ENCODE measurements around the gene LPP.
"Not testable (repeated sequence)": the region's sequence is repeated elsewhere in the genome, so short reads cannot be mapped to it uniquely, and the experiment has no call there.

LPP gene

DNA sequence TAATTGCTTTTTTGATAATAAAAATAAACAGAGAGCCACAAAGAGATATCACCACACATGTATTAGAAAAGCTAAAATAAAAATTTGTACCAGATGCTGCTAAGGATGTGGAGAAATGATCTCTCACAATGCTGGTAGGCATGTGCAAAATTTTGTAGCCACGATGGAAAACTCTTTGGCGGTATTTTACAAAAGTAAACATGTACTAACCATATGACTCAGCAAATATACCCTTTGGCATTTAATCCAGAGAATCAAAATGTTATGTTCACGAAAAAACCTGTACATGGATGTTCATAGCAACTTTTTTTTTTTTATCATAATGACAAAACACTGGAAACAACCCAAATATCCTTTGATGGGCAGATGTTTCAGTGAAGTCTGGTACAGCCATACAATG, 261.2 kb downstream of the LPP start:
- no peak for DNase-seq

DNA sequence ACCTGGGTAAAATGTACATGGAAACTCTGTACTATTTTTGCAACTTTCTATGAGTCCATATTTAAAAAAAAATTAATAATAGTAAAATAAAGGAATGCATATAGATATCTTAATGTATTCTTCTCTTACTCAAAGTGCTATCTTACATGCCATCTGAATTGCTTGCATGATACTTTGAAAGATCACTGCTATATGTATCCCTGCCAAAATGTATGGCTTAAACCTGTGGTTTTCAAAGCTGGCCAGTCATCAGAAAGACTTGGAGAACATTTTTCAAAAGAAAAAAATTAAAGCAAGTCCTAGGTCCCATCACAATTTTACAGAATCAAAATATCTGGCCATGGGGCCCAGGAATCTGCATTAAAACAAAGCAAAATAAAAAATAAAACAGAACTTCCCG, 262.1 kb downstream of the LPP start:
- no peak for DNase-seq

DNA sequence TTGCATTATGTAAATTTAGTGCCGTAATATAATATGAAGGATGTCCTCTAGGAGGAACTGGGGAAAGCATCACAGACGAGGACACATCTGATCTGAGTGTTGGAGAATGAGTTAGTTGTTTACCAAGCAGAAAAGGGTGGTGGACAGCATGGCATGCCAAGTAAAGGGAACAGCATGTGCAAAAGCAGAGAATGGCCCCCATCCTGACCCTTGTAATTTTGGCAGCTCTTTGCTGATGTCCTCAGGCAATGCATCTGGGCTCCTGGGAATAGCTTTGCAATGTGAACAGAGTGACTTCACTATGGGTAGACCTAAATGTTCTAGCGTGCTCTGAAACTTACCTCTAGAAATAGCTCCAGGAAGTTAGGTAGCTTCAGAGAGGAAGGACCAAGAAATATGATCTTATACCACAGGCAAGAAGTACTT, 263.3 kb downstream of the LPP start:
- DNase-seq, result no peak

DNA sequence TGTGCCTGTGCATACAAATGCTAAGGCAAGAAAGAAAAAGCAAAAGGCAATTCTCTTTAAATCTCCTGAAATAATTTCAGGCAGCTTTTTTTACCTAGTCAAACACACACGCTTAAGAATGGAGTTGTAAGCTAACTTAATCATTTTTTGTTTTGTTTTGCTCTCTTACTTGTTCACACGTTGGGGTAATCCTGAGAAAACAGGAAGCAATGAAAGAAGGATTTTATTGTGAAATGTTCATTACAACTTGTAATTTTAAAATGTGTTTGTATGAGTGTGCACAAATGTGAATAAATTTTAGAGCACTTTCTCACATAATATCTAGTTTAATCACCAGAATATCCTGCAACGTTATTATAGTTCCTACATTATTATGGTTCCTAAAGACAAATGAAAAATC, 263.8 kb downstream of the LPP start:
- DNase-seq, result no peak

DNA sequence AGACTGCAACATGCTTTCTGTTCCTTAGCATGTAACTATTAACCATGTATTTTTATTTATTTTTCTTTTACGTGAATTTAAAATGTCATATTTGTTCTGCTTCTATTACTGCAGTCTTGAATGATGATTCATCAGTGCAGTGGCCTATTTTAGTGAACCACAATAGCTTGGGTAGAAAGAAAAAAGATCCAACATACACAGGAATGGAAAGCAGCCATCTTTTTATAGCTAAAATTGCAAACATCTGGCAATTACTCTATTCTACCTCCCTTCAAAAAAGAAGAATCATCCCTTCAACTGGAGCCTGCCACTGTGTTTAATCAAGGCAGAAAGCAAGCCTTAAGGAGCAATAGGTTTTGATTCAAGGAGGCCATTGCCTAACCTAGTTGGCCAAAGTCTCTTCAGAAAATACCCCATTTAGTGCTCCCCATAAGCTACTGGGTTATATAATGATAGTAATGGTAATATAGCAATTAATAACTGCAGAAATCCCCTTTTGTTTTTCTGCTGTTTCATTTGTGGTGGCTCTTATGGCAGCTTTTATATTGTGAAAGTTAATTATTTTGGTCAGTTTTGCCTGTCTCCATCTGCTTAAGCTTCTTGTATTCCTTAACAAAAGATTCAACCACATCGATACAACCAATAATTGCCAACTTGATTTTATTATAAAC, 267.3 kb downstream of the LPP start:
- DNase-seq, result no peak

DNA sequence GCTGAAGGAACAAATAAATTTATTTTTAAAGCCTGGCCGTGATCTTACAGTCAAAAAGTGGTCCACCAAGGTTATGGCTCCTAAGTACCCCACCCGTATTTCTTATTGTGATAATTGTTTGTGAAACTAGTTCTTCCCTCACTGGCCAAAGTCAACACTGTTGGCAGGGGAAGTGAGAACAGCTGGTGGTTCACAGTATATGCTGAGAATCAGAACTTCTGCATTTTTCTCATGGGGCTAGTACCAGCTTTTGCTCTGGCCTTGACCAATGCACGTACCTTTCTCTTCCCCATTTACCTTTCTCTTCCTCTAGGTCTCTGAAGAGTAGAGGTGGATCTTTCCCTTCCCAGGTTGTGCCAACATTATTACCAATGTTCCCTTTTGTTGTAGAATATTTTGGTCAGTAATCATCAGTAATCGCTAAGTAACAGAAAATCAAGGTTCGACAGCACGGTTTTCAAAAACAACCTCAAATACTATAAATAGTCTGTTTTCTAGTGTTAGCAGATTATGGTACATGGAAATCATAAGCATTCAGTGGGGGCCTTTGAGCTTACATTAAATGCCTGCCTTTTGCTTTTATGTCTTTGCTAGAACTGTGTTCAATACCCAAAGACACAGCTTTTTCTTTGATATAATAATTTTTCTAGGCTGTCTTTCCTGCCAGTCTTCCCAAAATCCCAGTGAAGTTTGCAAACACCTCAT, 268.0 kb downstream of the LPP start:
- DNase-seq, result no peak

DNA sequence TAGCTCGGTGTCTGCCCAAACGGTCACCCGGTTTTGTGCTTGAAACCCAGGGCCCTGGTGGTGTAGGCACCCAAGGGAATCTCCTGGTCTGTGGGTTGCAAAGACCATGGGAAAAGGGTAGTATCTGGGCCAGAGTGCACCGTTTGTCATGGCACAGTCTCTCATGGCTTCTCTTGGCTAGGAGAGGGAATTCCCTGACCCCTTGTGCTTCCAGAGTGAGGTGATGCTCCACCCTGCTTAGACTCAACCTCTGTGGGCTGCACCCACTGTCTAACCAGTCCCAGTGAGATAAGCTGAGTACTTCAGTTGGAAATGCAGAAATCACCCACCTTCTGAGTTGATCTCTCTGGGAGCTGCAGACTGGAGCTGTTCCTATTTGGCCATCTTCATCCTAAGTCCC, 274.0 kb downstream of the LPP start:
- not testable (repeated sequence) for DNase-seq

DNA sequence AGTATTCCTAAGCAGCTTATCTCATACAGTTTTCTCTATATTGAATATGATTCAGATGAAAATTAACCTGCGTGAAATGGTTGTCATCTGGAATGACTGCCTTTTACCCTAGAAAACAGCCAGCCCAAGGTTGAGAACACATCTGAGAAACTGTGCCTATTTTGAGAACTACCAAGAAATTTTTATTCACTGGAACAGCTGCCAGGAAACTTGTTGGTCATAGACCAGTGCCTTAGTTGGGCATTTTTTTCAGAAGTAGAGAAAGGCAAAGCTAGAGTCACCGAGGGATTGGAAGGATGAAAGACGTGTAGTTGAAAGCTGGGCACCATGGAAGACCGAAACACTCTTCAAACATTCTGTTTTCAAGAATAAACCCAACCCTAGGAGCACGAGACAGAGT, 277.1 kb downstream of the LPP start:
- DNase-seq, result no peak

DNA sequence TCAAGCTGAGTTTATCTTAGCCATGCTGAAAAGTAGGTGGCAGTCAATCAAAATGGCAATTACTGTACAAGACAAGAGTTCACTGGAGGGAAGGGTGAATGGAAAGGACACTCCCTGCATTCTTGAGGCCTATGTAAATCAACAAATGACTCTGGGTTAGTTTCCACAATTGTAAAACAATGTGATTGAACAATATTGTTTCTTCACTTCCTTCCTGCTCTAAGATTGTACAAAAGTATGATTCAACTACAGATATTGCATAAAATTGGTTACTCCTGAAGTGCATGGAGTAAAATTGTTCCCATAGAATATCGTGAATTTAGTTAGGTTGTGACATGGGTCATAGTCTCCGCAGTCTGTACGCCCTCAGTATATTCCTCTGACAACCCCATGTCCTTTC, 277.6 kb downstream of the LPP start:
- no peak for DNase-seq

DNA sequence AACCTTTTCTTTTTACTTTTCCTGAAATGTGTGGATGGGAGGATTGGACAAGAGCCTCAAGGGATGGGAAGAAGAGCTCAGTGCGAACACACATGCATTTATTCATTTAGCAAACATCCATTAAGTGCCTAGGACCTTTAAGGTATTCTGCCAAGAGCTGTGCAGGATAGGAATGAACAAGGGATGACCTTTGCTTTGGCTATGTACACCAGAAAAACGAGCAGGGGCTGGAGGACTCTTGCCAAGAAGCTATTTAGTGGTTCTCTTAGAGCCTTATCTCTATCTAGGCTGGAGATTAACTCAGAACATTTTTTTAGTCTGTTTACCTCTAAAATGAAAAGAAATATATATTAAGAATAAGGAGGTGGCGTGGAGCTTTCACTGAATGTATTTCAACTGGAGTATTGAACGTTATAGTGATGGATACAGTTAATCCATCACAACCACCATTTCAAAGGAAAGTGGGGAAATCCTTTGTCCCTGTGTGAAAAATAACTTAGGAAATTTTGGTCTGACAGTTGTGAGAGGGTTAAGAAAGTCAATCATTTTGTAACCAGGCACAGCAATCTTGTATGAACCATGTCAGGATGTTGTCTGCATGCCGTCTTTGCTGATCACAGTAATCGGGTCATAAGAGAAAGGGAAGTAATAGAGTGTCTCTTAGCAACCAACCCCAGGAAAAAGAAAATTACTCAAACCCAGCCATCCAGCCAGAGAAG, 279.0 kb downstream of the LPP start:
- no peak for DNase-seq

DNA sequence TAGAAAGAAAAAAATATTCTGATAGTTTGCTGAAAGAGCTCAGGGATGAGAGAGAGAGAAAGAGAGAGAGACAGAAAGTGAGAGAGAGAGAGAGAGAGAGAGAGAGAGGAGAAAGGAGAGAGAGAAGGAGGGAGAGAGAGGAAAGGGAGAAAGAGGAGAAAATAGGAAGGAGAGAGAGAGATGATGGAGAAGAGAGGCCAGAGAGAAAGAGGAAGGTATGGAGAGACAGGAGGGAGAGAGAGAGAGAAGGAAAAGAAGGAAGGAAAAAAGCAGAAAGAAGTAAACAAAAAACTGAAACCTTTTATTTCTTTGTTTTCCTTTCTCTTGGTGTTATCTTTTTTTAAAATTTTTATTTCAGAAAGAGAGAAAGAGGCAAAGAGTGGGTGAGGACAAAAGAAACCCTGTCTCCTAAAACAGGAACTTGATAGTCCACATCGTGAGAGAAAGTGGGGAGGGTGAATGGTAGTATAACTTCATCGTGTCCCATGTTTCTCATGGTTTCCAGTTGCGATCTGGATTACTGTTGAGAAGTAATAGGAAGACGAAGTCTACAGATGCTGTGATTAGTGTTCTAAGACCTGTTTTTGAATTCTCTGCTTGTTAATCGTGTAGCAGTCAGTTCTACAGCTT, 279.7 kb downstream of the LPP start:
- DNase-seq, result no peak

DNA sequence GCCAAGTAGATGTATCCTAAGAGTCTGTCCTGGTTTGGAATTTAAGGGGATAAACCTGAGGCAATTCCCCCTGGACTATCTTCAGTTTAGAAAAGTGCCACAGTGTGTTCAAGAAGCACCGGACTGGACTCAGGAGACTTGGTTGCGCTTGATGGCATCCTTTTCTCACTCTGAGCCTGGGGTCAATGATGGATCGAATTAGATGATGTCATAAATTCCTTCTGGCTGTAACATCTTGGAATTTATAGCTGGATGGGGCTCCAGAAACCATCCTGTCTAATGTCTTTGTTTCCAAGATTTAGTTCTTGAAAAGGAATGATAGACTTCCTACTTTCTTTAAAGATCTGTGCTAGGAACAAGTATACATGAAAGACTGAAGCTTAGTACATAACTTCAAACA, 280.6 kb downstream of the LPP start:
- DNase-seq, result no peak

DNA sequence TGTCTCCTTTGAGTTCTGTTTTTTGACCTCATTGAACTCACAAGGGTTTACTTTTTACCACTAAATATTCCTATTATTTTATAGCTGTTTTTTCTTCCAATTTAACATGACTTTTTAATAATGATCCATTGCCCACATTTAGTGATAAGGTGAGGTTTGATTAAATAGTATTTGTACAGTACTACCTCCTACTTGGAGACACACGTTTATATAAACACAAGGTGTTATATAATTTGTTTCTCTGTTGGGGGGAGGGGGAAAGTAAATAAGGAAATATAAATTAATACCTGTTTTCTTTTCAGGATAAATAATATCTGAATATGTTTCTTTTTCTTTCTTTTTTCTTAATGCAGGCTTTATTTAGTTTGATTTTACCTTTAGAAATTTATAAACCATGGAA, 281.3 kb downstream of the LPP start:
- no peak for DNase-seq

DNA sequence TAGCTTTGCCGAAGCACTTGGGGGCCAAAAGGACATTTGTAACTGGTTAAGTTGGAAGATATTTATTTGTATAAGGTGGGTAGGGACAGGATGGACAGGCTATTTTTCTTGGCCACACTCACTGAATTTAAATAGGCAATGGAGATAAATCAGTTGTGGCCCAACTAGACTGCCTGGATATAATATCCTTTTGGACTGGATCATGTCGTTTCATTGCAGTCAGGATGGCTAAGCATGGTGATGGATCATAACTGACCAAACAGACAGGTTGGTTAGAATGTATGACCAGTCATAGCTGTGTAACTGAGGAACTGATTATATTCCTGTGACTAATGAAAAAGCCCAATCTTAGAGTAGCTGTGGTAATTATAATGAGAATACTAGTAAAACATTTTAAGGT, 284.0 kb downstream of the LPP start:
- no peak for DNase-seq

DNA sequence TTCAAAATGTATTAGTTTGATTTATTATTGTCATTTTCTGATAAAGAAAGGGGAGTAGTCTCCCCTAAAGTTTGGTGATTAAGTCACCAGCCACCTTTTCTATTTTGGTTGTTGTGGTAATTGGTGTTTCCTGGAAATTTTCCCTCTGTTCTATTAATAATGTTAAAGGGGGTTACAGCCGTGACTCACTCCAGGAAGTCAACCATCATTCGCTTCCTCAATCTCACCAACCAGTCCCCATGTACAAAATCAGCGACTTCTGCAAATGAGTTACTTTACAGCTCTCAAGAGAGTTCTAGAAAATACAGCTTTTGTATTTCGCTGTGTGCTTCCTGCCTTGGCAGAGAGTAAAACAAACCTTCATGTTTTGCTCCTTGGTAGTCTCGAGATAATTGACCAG, 285.1 kb downstream of the LPP start:
- no peak for DNase-seq

DNA sequence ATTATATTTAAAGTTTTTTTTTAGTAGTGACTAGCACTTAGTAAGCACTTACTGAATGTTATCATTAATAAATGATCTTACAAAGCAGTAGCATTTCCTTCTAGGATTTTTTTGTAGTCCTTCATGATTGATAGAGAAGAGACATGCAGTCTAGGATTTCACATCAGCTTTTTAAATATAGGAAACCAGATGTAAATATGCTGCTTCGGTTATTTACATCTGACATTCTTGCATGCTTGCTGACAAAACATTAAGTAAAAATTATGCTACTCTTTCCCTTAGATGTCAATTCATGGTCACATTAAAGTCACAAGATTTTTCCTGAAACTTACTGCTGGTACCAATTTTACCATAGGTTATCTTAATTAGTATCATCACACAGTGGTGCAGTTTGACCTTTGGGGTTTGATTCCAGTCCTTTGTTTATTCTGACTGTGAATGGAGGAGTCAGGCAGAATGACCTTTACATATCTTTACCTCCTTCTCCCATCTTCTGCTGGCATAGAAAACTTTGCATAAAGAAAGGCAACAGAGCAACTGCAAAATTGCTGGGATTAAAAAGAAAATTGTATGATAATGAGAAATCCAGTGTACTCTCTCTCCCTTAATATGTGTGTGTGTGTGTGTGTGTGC, 286.5 kb downstream of the LPP start:
- no peak for DNase-seq

DNA sequence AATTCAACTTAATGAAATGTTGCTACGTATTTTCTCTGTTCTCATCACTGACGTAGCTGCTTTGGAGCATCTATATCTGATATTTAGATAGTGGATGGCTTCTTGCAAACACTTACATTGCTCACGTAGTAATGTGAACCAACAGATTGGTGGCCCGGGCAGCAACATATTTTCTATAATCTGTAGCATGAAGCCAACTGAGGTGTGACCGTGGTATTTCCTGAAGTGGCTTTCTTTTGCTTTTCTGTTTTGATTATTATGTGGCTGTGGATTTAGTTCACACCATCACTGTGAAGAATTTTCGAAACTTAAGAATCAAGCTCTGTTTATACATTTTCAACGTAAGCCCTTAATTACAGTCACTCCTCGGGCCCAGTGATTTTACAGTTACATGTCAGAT, 288.5 kb downstream of the LPP start:
- DNase-seq, result no peak

DNA sequence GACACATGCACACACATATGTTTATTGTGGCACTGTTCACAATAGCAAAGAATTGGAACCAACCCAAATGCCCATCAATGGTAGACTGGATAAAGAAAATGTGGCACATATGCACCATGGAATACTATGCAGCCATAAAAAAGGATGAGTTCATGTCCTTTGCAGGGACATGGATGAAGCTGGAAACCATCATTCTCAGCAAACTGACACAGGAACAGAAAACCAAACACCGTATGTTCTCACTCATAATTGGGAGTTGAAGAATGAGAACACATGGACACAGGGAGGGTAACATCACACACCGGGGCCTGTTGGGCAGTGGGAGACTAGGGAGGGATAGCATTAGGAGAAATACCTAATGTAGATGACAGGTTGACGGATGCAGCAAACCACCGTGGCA, 291.2 kb downstream of the LPP start:
- not testable (repeated sequence) for DNase-seq

DNA sequence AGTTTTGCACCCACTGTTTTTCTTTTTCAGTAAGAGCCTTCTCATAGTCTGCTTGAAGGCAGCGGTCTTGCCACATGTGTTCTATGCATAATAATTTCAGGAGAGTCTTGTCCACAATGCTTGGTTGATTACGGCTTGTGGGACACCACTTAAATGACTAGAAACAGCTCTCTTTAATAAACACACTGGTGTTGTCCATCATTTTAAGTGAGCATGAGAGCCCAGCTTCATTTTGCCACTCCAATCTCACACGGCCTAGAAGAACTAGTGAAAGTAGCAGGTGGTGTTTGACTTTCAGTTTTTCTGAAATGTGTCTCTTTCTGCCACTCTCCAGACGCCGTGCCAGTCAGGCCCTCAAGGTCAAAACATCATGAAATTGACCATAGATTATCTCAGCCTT, 292.1 kb downstream of the LPP start:
- no peak for DNase-seq

DNA sequence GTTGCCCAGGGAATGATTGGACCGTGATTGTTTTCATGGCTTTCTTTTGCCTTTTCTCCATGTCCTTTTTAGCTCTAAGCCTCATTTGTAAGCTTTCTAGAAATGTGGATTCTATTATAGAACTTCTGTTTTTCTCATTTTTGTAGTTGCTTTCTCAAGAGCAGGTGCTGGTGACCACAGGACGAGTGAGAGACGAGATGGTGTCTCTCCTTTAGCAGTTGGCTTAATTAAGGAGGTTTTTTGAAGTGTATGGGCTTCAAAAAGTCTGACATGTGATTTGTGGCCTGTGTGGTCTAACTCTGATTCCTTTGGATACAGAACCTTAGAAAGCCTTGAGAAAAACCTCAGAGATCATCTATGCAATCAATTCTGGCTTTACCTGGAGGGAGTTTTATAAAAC, 292.8 kb downstream of the LPP start:
- DNase-seq, result no peak

DNA sequence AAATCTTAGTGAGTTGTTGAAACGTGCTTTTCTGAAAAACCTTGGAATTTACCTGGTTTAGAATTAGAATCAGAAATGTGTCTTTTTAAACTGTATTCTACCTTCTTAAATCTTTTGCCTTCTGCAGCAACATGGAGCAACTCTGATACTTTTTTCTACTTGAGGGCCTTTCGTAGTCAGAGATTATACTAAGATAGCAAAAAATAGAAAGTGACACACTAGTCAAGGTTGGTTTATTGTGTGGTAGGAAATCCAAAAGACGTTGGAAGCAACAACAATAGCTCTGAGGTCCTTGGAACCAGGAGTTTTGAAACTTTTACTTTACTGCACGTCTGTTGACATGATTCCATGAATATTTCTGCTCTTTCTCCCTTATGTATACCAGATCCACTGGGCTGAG, 294.9 kb downstream of the LPP start:
- DNase-seq, result no peak

DNA sequence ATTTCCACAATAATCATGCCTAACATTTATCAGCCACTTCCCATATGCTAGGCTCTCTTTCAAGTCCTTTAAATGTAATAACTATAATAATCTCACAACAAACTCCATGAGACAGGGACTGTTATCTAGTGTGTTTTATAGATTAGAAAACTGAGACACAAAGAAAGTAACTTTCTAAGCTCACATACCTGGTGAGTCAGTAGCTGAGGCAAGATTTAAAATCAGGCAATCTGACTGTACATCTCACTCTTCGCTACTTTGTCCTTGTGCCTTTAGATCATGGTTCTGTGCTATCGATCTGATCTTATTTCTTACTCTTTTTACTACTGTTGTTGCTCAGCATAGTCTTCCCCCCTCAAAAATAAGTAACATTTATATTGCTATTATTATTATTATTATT, 295.5 kb downstream of the LPP start:
- DNase-seq, result no peak

DNA sequence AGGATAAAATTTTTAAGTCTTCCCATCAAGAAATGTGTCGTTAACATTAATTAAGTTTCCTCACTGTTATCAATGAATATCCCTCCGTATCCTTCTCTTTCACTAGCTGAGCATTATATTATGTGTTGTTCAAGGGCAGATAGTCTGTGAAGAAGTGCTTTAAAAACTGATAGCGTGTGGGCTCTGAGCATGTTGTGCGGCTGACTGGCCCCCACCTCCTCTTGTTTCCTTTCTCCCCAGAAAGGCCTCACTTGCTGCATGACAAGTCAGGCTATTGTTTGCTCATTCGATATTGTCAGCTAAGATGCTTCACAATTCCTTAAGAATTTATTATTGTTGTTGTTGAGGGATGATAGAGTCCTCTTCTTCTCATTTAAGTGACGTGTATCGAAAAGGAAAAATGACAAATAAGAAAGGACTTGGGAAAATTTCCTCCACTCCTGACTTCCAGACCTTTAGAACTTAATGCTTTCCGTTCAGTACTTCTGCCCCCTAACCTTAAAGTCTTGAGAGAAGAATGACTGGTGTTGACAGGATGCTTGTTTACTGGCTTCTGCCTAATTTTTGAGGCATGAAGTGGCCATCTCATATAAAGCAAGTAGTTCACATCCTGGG, 298.3 kb downstream of the LPP start:
- DNase-seq, result no peak
